SIG-M5 treated with dmso at 0.1 percent for 504 hours (cell line): ENCODE data around the gene YES1.

Experiments
- DNase-seq: peaks from one replicate; lab custom pipeline; 2025; ENCODE audit not compliant: unreplicated experiment; lab: John Stamatoyannopoulos, UW

The YES1 gene

DNA sequence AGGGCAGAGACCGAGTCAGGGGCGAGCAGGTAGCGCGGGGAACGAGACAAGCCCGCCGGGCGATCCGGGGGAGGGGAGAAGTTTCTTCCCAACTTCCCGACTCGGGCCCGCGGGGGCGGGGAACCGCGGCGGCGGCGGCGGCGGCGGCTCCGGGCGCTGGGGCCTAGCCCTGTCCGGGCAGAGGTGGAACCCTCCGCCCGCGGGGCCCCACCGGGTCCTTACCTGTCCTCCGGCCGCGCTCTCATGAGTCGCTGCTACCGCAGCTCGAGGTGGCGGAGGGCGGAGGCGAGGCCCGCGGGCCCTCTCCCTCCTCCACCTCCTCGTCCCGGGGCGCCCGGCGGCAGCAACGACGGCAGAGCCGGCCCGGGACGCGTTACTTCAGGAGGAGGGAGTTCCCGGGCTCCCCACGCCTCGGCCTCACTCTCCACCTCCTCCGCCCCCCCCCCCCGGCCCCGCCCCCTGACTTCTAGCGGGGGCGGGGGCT lies at the start of gene YES1:
YES1 (minus strand) TSS at position 351 of the 484 bp plus-strand sequence. CDS start 55,415 bp downstream, outside the sequence.
- peak; percentile 38 for DNase-seq

DNA sequence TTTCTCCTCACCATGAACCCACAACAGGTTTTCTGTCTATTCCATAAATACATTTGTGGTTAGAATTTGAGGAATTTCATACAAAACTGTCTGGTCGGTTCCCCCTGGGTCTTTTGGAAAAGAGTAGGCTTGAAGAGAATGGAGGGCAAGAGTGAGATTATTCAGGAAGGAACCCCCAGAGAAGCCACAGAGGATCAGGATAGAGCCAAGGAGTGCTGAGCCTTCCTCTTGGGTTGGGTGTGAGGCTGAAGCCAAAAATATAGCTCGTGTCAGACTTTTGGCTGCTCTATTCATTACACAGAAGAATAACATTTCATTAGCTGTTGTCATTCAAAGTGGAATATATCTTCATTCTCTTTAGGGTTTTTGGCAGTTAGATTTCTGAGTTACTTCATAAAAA lies 45.9 kb upstream of the YES1 start:
- DNase-seq = no peak

DNA sequence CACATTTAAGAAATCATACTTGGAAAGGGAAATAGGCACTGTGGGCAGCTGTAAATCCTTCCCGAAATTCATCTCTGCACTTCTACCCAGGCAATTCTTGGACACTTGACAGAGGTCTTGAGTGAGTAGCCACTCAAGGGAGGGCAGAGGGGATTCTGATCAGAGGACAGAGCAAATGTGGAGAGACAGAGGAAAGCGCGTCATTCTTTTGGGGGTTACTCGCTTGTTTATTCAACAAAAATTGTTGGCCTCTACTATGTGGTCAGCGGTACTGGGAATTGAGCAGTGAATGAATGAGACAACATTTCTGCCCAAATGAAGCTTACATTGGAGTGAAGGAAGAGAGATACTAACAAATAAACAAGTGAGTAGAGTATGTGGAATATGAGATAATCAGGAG lies 41.4 kb upstream of the YES1 start:
- no peak for DNase-seq

DNA sequence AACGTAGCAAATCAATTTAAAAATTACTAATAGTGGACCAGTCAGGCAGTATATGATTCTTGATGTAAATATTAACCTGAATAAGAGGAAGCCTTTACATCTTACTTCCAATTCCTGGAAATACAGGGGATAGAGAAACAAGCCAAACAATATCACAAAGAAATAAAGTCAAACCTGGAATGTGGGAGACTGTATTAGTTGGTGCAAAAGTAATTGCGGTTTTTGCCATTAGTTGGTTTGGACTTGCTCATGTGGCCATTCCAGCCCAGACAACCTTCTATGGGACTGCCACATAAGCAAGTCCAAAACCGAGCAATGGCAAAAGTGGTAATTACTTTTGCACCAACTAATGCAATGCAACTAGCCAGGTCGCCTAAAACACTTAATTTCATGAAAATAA lies 38.9 kb upstream of the YES1 start:
- no peak for DNase-seq

DNA sequence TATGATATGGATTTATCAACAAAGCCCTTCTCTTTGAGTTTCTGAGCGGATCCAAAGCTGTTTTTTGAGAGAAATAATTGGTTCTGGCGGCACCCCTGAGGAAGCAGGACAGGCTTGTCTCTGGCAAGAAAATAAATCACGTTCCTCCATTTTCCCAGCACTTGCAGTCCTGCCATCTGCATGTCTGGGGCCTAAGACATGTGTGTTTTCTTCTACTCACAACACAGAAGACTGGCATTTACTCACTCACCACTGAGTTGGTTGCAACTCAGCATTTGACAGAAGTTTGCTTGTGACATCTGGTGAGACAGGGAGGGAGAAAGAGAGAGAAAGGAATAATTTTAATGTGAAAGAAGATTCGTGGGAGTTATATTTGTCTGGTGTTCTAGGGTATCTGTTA lies 37.0 kb upstream of the YES1 start:
- DNase-seq = no peak

DNA sequence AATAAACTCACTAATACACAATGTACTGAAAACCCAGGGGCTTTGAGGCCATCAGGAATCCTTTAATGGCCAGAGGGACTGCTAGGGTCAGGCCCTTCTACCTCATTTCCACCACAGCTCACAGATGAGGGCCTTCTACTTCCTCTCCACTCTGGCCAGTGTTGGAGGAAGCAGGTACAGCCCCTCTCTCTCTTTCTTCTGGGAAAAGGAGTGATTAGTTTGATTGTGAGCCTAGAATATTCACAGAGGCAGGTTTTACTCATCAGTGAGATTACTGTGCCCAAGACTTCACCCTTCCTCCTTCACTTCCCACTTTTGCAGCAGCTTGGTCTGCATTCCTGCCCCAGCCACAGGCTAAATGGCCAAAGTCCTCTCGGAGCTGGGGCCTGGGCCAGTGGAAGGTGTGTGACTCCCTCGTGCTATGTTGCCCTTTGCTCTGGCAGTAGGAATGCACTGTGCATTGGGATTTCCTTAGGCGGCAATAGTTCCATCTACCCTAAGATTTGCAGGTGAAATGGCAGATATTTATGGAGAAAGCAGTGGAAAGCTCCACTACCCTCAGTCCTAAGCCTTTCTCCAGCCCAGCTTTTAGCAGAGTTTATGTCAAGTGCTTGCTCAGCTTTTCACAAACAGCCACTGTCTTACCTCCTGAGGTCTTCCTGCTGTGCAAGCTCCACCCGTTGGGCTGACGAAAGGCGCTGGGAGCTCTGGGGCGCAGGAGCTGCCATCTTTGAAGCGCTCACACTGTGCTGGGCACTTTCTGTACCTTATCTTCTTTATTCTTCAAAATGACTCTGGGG lies 36.2 kb upstream of the YES1 start:
- no peak for DNase-seq

DNA sequence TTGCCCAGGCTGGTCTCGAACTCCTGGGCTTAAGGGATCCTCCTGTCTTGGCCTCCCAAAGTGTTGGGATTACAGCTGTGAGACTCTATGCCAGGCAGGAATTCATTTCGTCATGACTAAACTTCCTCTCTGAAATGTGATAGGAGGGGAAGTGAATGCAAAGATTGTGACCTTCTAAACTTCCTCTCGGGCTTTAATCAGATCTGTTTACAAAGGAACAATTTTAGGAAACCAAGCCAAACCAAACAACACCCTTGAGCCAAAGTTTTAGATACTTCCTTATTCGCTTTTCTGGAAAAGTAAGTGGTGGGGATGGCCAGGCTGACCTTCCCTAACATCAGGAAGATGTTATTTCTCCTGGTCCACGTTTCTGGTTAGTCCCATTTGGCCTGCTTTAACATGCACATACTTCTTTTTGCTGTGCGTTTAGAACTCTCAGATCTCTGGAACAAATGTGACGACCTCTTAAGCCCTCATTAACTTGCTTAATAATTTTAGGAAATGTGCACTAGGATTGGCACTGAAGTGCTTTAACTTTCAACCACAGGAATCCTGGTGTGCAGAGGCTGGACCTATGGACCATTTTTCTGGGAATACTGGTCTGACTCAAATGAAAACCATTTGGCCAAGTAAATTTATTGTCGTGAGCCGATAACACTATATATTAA lies 33.2 kb upstream of the YES1 start:
- DNase-seq = no peak

DNA sequence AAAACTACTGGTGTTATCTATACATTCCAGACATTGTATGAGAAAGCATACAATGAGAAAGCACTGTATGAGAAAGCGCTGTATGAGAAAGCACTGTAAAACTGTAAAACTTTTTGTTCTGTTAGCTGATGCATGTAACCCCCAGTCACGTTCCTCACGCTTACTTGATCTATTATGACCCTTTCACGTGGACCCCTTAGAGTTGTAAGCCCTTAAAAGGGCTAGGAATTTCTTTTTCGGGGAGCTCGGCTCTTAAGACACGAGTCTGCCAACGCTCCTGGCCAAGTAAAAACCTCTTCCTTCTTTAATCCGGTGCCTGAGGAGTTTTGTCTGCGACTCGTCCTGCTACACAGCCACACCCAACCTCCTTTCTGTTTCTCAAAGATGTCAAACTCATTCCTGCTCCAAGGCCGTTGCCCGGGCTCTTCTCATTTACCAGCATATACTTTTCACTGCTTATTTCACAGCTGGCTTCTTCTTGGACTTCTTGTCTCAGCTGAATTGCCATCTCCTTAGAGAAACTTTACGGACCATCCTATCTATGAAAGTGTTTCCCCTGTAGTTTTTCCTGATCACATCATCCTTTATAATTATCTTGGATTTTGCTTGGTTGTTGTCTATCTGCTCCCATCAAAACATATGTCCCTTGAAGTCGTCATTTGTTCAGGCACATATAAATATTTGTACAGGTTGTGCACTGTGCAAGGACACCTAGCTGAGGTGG lies 29.8 kb upstream of the YES1 start:
- no peak for DNase-seq

DNA sequence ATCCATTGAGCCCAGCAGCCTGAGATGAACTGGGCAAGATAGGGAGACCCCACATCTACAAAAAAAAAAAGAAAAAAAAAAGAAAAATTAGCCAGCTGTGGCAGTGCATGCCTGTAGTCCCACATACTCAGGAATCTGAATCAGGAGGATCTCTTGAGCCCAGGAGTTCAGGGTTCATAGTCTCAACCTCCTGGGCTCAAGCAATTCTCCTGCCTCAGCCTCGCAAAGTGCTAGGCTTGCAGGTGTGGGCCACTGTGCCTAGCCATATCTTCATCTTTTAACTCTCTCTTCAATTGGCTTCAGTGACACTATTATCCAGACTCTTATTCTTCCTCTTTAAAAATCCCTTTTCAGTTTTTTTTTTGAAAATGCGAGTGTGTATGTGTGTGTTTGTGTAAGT lies 28.5 kb upstream of the YES1 start:
- no peak for DNase-seq

DNA sequence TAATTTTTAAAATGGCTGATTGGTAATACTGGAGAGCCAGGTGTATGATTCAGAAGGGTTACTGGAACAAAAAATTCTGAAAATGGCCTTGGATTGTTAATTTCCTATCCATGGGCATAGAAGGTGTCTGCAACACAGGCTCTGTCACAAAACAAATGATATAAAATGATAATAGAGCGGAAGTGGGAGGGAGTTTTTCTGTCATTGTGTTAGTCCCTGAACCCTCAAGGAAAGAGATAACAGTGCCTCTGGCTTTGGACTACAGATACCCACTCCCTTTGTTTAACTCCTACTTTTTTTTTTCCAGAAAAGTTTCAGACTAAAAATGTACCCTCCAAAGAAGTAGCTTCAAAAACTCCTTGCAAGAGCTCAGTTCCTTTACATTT lies 28.0 kb upstream of the YES1 start:
- no peak for DNase-seq

DNA sequence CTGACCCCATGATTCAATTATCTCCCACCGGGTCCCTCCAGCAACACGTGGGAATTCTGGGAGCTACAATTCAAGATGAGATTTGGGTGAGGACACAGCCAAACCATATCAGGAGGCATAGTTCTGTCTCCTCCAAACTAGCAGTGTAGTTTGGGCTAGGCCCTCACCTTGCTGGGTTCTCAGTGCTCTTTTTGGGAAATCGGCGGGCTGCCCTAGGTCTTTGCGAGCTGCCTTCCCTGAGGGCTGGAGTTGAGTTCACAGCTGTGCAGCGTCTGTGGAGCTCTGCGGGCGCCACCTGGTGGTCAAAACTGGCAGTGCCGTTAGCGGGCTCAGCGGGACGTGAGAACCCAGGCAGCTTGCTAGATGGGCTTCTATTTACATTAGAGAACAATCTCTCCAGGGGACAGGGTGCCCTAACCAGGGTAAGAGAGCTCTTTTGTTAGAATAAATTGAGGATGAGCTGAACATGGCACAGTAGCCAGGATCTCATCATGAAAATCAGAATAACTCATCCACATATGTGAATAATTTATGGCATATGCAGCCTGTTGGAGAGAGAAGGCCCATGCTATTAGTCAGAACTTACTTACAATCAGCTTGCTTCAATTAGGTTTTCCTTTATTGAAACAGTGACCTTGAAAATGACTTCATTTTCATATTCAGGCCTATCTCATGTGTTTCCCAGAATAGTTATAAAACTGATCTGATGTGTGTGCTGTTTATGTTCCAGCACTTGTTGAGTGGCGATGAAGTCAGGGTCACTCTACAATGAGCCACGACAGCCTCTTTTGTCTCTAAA lies 27.4 kb upstream of the YES1 start:
- DNase-seq = peak; percentile 66

DNA sequence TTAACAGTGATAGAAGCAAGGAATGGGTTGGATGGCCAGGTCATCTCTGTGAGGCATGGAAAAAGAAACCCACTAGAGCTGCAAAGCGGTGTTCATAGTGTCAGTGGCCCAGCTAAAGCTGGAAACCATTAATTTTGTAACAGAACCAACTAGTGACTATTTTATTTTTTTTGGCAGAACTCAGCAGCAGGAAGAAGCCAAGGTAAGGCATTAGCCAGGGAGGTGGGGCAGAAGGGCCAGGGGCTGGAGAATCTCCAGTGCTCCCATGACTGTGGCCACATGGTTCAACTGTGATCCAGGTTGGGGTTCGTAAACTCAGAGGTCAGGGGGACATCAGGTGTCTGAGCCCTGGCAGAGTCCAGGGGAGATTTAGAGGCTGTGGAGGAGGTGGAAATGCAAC lies 25.9 kb upstream of the YES1 start:
- DNase-seq = no peak

DNA sequence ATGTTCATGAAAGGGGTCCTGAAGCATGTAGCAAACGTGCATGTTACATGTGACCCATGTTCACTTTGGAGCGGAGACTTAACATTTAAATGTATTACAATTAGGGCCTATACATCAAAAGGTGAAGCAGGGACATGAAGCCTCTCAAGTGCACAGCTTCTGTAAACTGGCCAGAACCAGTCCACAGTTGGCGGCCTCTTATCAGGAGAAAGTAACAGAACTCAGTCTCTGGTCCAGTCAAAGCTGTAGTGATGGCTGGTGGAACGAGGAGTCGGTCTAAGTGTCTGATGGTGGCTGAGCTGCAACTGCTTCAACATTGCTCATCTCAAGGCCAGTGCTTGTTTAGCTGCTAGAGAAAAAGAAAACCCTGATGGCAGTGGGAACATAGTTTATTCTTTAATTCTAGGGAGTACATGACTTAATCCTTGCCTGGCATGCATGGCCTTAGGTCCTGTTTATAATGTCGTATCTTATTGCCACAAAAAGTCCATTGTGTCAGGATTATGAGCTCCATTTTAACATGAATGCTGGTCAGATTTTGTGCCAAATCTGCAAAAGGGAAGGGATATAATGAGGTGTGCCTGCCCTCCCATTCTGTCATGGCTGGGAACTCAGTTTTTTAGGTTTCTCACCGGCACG lies 22.2 kb upstream of the YES1 start:
- DNase-seq = no peak

DNA sequence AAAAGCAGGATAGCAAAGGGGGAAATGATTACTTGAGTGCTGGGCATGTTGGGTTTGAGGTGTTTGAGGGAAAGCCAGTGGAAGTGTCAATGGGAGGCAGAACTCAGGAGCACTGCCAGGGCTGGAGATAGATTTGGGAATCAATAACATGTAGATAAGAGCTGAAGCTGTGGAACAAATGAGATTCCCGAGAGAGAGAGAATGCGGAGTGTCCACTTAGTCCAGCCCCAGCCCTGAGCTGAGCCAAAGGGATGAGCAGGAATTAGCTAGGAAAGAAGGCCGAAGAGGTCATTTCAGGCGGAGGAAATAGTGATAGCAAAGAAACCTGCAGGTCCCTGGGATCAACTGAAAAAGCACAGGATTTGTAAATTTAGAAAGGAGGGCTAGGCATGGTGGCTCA lies 21.2 kb upstream of the YES1 start:
- no peak for DNase-seq

DNA sequence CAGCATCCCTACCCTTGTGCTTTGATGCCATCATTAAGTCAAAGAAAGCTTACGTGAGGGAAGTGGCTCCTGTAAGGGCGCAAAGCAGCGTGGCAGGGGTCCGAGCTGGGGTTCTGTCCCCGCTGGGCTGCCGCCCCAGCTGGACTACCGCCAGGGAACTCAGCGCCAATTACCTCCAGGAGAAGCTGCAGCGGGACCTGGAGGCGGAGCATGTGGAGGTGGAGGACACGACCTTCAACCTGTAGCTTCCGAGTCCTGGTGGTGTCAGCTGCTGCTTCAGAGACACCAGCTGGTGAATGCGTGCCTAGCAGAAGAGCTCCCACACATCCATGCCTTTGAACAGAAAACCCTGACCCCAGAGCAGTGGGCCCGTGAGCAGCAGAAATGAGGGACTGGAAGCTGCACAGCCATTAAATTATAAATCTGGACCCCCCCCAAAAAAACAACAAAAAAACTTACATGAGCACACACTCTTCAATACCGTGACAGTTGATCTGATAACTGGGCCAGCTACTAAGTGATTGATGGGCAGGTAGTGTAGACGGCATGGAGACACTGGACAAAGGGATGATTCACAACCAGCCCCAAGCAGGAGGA lies 20.1 kb upstream of the YES1 start:
- no peak for DNase-seq

DNA sequence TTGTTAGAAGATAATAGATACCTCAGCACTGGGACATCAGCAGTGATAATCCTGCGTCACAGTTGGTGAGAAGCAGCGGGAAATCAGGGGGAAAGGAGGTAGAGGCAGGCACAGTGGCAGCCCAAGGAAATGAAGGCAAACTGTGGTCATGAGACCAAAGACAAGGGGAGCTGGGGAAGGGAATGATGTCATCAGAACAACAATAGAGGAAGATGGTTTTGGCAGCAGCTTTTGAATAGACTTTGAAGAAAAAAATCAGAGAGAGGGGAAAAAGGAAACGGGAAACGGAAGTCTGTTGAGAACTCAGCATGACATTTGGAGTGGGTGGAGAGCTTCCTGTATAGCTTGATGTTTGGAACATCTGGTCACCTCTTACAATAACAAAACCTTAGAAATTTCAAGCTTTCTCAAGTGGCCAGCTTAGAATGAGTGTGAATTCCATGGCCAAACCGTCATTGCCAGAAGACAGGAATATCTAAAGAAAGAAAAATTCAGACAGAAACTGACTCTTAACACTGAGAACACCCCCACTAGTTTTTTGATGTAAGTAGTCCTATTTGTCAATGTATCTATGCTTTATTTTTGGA lies 18.4 kb upstream of the YES1 start:
- peak; percentile 56 for DNase-seq

DNA sequence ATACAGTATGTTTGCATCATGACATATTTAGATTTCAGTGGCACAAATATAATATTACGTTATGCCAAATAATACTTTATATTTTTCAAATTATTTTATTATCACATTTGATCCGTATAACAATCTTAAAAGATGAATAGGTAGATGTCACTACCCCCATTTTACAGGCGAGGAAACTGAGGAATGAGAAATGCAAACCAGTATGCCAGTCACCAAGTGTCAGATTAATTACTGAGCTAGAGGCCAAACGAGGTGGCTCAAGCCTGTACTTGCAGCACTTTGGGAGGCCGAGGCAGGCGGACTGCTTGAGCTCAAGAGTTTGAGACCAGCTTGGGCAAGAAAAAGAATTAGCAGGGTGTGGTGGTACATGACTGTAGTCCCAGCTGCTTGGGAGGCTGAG lies 17.4 kb upstream of the YES1 start:
- no peak for DNase-seq

DNA sequence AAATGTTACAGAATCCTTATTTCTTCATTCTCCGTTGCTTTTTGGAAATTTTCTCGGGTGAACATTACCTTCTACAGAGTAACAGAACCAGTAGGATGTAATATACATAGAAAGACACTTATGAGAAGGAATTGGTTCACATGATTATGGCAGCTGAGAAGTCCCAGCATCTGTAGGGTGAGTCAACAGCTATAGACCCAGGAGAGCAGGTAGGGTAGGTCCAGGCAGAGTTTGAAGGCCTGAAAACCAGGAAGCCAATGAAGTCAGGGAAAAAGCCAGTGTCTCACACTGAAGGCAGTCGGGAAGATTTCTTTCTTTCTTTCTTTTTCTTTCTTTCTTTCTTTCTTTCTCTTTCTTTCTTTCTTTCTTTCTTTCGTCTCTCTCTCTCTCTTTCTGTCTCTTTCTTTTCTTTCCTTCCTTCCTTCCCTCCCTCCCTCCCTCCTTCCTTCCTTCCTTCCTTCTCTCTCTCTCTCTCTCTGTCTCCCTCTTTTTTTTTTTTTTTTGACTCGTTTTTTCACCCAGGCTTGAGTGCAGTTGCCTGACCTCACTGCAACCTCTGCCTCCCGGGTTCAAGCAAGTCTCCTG lies 15.1 kb upstream of the YES1 start:
- DNase-seq = no peak

DNA sequence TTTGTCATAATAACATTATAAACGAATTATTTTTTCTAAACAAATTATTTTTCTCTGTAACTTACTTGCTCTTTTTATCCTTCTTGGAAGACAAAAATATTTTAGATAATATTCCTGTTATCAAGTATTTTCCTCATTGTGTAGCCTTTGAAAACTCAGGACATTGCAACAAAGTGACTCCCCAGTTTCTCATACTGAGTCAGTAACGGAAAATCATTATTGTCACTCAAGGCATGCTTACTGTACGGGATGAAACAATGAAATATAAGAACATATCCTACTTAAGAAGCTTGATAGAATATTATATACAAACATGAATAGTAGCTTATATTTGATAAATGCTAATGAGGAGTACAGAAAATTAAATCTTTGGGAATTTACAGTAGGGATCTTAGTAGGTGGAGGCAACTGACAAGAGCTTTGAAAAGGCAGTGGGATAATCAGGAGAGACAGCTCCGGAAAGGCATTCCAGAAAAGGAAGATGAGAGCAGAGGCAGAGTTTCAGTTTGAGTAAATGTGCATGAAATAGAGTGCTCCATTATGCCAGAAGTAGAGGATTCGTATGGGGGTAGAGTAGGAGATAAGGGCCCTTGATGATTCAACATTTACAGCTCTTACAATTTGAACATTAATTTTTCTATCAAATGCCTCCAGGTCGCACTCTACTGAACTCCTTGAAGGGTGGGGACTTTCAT lies 14.0 kb upstream of the YES1 start:
- DNase-seq = no peak
